HG02642 (cell line): ENCODE results near the gene LSG1.
A peak's percentile ranks its signal among the peaks of the same experiment; 100 is the strongest.

ENCODE experiments used
- ATAC-seq: cut with Tn5 transposase; IDR thresholded peaks from one replicate; pipeline ENCODE4 v1.9.1; 2021; ENCODE audit warnings: mild to moderate bottlenecking; ENCODE audit not compliant: unreplicated experiment, poor library complexity

The LSG1 gene

DNA sequence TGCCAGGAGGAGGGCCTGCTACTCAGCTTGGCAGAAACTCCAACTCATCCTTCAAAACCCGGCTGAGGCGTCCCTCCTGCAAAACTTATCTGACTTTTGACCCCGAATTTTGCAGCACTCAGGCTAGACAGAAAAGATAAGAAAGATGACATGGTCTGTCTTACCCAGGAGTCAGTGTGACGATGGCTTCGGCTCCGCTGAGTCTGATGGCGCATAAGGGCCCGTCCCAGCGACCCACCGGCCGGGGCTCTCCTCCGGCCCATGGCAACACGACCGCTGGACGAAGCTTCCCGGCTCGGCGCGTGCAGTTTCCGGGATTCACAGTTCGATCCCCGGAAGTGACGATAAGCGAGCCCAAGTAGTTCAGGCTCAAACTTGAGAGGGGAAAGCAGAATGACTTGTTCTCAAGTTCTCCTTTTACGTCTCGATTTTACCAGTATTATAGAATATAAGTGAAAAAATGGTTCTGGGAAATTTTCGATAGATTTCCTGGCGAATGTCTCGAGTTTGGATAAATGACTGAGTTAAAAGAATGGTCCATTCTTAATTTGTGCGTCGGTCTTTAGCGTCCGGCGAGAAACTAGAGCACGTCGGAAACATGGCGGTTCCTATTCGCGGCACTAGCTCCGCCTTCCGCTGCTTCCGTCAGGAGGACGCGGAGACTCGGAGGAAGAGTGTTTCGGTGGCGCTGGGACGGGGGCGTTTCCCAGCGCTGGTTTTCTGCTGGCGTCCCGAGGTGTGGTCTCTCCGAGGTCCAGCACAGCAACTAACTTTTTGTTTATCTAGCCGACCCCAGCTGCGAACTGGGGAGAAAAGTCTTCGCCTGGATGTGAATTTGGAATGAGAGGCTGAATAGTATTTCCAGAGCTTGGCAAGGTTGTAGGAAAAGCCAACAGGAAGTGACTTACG lies at the start of gene LSG1:
Gene LSG1, minus strand, starts transcription at position 292 of the 909 bp plus-strand sequence. Its CDS starts 29 bp downstream, at position 263.
- ATAC-seq, result peak; percentile 89

DNA sequence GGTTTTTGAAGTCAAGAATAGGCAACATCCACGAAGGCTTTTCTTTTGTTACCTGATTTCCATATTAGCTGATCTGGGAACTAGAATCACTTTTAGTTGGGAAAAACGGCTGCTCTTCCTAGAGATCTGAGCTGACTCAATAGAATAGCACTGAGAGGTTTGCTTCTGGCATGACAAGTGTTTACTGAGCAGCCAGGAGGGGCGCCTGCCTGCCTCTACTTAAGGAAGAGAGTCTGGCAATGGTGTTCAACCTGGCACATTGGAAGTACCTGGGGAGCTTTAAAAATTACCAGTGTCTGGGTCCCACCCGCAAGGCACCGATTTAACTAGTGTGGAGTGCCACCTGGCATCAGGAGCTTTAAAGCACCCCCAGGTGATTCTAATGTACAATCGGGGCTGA lies 48.1 kb upstream of the LSG1 start:
- ATAC-seq, result no peak

DNA sequence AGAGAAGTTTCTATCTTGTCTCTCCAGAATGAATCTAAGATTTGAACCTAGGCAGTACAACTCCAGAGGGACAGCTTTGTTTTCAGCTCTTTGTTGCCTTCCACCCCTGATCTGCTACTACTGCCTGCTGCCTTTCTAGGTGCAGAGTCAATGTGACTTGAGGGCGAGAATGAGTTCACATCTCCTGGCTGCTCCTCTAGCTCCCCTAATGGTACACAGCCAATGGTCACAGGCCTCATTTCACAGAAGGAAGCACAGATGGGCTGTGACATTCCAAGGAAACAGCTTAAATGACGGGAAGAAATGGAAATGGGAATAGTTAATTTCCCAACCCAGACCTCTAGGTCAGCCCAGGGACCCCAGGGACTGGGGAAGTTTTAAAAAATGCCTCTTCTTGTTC lies 46.1 kb upstream of the LSG1 start:
- no peak for ATAC-seq

DNA sequence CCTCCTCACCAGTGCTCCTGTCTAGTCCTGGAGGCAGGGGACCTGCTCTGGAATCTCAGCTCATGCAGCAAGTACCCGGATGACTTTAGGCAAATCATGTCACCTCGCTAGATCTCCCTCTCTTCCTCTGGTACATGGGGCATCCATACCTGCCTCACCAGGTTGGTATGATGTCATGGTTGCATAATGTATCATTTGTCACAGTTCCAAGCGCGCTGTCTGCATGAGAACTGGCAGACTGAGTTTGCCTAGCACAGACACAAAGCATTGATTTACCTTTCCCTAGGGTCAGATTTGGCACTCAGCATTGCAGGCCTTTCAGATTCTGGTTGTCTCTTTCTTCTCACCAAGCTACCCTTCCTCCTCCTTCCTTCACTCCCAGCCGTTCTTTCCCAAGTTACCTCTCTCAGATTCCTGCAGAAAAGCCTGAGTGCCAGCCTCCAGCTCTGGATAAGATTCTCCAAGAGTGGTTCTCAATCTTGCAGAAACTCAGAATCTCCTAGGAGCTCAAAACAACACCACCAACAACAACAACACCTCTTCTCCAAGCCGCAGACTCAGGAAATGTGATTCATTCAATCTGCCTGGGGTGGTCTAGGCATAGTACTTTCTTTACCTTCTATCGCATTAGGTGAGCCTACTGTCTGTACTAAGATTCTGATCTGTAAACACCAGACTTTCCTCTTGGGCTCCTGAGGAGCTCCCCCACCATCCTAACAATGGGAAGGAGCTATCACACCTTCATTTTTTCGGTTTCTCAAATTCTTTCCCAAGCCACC lies 43.2 kb upstream of the LSG1 start:
- ATAC-seq, result no peak

DNA sequence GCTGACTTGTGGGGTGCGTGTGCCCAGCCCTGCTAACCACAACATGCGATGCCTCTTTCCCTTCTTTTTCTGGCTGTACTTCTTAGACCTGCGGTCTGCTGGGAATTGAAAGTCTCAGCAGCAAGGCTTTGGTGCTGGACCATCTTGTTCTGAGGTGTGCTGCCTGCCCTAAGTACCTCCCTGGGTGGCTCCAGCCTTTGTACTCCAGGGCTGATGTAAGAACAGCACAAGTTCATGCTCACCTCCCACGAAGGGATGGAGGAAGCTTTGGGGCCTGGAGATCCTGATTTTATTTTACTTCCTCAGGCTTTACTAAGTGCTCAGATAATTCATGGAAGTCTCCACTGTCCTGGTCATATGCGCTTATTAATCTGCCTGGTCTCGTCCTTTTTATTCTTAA lies 42.6 kb upstream of the LSG1 start:
- no peak for ATAC-seq

DNA sequence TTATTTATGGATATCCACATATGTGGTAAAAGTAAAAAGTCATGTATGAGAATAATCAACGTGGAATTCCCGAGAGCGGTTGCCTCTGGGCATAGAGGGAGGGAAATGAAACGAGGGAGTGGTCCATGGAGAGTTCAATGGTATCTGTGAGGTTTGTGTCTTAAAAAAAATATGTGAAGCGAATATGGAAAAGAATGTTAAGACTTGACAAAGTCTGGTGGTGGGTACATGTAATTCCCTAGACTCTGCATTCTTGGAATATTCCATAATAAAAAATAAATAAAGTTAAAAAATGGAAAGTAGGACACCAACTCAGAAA lies 42.1 kb upstream of the LSG1 start:
- ATAC-seq, result no peak

DNA sequence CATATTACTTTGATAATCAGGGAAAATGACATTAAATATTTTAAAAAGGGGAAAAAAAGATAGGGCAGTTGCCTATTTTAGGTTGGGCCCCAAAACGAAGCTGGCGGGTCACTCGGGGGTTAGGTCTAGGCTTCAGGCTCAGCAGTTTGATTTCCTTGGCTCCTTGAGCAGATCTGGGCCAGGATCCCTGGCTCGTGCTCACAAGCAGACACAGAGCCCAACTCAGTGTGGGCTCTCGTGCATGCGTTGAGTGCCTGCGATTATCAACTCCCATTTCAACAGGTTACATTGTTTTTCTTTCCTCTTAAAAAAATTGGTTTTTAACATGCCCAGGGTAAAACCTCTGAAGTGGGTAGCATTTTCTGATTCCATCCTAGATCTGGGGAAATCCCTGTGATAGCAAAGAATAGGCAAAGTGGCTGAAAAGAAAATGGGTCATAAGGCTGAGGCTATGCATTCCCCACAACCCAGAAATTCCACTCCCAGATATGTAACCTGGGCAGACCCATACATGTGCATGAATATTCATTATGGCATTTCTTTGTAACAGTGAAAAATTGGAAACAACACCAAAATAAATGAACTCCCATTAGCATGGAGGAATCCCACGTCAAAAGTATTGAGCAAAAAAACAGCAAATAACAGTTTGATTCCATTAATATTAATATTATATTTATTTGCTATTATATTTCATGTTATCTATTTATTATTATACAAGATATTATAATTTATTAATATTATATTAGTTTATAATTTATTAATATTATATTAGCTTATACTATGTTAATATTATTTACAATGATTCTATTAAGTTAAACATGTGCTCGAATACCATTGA lies 41.5 kb upstream of the LSG1 start:
- ATAC-seq, result no peak

DNA sequence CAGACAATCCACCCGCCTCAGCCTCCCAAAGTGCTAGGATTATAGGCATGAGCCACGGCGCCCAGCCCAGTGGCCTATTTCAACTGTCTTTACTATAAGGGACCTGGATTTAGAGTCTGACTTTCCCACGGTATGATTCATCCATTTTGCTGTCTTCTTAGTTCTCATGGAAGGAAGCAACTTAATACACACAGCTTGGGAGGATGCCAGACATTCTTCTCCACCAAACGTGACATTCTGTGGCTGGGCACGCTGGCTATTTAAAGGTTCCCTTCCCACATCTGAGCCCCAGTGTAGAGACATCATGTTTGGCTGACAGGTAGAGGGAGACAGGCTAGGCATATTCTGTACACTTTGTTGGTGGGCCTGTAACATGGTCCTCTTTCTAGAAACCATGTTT lies 39.9 kb upstream of the LSG1 start:
- ATAC-seq, result no peak

DNA sequence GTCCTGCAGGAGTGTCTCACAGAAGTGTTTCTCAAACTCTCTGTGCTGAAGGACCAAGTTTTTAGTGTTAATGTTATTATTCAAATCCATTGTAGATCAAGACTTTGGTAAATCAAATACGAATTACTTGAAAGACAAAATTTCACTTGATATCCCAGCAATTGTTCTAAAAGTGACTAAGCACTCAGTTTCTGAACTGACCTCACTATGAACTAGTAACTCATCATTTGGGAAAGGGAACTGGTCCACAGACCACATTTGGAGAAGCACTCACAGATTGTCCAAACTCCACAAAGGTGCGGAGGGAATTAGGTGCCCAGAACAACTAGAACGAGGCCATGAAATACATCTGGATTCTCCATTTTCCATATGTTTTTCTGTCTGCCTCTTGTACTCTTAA lies 39.3 kb upstream of the LSG1 start:
- ATAC-seq, result no peak

DNA sequence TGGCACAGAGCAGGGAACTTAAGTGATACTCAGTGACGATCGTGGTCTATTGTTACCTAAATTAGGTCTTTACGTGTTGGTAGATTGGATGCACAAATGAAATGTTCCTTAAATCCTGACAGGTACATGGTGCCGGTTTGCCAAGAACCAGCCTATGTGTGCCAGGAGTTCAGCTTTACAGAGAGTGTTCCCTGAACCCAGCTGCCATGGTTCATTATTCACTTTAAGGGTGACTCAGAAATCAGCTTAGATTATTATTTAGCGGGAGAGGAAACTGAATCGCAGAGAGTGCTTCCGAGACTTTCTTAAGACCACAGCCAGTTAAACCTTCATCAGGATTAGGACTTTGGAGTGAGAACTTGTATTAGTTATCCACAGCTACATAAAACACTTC lies 35.2 kb upstream of the LSG1 start:
- ATAC-seq, result no peak

DNA sequence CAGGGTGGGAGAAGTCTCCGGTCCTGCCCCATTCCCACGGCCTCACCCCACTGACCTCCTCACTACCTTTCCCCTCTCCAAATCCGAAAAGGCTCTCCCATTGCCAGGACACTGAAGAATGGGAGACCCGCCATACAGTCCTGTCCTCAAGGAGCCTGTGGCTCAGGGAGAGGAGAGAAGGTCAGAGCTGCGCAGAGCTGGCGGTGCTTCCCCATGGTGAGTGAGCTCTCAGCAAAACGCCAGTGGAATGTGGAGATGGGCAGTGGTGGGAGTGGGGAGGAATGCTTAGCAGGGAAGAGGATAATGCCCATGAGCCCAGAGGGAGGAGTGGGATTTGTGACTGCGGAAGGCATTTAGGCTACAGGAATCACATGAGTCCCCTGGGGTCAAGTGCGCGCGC lies 33.8 kb upstream of the LSG1 start:
- no peak for ATAC-seq

DNA sequence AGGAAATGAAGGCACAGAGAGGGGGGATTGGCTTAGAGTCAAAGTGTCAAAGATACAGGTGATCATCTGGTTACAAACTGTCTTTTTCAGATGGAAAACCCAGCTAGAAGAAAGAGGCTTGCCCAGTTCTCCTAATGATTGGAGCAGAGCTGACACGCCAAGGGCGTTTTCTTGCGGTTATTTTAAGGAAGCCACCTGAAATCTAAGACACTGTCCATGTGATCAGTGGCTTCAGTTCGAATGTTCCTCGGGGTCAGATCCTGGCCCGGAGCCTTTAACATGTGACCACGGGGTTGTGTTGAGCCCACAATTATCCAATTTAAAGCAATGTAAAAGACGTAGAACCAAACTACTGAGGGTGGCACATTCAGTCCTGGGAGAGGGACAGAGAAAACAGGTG lies 33.2 kb upstream of the LSG1 start:
- no peak for ATAC-seq

DNA sequence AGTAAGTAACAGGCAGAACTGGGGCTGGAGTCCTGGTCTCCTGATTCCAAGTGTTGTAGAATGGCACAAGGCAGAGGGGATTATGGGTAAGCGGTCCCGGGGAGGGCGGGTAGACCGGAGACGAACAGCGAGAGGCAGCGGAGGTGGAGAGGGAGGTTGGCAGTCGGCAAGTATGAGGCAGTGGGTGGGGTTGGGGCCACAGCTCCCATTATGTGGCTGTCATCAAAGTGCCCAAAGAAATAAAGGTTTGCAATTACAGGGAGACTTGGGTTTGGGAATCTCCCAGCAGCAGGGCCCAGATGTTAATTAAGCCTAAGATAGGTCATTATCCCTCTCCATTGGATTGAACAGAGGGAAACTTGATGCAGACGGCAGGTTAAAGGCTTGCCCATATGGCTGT lies 30.6 kb upstream of the LSG1 start:
- ATAC-seq, result no peak

DNA sequence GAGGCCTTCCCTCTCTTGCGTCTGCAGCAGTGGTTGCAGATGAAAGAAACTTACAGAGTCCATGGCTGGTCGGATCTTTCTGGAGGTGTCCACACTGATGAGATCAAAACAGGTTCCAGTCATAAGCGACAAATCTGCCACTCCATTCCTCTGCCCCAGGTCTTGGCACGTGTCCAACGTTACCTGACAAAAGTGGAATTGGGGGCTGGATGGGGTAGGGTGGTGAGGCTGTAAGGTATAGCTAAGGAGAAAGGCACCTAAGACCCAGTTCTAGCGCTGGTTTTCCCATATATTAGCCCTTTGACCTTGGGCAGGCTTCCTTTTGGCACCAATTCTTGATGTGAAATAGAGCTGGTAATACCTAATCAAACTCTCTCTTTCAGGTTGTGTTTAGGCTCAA lies 24.7 kb upstream of the LSG1 start:
- ATAC-seq, result no peak

DNA sequence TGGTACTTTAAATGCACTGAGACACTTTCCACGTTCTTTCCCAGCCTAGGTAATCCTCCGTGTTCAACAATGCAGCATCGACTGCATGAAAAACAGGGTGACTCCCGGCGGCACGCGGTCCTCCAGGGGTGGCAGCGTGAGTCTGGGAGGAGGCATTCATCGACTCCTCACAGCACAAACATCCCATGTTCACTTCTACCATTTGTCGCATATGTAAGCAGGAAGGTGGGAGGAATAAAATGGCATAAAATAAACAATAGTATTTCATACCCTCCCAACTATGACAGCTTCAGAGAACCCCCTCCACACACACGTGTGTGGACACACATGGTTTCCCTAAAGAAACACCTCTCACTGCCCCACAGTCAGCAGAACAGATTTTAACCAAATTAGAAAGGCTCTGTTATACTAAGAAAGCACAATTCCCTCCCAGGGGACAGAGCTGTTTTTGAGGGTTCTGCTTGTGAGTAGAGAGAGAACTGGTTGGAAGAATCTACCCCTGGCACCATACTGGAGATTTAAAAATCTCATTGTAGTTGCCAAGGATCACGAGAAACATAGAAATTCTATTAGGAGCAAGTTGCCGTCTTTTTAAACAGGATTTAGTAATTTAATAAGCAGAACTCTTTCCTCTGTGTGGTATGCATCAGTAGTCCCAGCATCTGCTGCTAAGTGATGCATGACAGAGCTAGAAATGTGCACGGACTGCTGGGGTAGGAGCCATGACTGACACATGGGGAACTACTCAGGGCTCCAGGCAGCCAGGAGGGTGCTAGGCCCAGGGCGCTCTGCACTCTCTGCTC lies 19.7 kb upstream of the LSG1 start:
- peak; percentile 67 for ATAC-seq

DNA sequence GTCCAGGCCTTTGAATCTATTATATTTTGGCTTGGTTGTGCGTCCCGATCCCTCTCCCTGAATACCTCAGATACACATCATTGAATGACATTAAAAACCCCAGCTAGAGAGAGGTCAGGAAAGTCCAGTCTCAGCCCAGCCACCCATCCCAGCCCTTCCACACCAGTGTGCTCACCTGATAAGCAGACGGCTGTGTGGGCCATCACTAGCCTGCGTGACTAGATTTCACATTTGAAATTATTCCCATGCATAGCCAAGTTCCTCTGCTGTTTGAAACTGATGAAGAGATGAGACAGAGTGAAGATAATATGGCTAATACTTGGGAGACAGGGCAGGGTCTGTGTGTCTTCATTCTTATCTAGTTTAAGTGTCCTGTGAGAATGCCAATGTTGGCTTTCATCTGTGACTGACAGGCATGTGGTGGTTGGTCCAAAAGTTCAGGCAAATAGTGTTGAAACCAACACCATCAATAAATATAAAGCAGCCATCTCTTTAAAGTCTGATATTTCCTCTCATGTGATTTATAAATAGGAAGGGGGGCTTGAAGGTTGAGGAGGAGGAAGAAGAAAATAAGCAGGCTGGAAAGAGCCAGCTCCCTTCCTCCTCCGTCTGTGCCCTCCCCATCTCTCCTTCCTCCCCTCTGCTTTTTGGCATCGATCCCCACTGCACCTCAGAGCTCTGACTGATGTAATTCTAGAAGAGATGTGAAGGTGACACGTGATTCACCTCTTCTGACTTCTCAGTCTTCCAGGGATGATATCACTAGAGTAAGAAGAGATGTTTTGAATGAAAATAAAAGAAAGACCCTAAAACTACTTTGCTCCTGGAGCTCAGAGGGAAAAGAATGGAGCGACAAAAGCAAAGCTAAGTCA lies 18.7 kb upstream of the LSG1 start:
- no peak for ATAC-seq

DNA sequence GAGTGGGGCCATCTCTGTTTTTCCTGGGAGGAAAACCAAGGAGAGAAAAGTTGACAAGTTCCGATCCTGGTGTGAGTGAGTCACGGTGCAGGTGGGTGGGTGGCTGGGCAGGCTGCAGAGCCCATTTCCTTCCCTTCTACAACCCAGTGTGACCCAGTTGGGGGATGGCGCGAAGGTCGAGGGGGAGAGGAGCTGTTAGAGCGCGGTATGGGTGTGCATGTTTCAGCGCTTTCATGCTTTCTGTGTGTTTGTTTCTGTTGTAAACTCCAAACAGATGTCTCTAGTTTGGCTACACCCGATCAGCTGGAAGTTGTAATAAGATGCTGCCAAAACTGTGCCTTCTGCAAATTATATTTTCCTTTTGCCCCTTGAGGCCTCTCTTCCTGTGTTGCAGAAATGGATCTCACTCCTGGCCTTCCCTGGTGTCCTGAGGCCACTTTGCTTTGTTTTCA lies 17.5 kb upstream of the LSG1 start:
- no peak for ATAC-seq

DNA sequence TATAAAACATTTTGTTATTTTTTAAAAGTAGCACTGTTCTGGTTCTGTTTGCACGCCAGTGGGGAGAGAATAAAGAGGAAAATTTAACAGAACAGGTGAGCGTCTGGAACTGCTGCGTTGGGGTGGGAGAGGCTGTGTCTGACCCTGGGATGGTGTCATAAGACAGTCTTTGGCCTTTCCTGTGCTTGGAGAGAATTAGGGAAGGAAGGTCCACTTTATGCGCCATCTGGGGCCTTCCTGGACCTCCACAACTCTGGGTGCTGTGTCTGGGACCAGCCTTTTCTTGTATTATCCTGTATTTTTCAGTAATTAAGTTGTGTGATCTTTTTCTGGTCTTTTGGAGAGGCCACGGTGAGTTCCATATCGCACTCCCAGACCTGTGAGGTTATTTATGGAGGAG lies 17.0 kb upstream of the LSG1 start:
- no peak for ATAC-seq

DNA sequence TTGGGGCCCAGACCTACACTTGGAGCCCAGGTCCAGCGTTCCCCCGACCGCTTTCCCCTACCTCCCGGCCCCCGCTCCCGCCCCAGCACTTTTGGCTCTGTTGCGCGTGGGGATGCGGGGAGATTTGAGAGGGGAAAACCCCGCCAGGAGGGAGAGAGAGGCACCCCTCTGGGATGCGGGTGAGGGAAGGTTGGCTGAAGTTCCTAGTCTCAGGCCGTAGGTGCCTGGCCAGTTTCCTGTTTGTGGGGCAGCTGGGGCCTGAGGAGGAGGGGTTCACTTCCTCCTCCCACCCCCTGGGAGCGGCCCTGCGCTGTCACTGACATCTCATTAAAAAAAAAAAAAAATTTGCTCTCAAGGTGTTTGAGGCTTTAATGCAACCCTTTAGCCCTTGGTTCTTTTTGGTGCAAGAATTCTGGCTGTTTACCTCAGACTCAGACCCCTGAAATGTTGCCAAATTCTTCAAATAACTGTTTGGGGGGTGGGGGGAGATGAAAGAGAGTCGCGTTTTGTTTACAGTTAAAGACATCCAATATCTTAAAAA lies 16.3 kb upstream of the LSG1 start:
- peak; percentile 33 for ATAC-seq
